ENCODE data around the gene RSKR.
A peak's percentile ranks its signal among the peaks of the same experiment; 100 is the strongest.

Gene RSKR

GRCh38 chr17:28571361-28572122 is 42.4 kb downstream of the RSKR start, which contains the start of gene PIGS:
Gene PIGS (minus strand): TSS chr17:28571524. CDS start chr17:28571496, 28 bp downstream.
- peak; percentile 97 for DNase-seq (ENCODE audit: low spot score)
- TF ChIP-seq, protein P1, sequence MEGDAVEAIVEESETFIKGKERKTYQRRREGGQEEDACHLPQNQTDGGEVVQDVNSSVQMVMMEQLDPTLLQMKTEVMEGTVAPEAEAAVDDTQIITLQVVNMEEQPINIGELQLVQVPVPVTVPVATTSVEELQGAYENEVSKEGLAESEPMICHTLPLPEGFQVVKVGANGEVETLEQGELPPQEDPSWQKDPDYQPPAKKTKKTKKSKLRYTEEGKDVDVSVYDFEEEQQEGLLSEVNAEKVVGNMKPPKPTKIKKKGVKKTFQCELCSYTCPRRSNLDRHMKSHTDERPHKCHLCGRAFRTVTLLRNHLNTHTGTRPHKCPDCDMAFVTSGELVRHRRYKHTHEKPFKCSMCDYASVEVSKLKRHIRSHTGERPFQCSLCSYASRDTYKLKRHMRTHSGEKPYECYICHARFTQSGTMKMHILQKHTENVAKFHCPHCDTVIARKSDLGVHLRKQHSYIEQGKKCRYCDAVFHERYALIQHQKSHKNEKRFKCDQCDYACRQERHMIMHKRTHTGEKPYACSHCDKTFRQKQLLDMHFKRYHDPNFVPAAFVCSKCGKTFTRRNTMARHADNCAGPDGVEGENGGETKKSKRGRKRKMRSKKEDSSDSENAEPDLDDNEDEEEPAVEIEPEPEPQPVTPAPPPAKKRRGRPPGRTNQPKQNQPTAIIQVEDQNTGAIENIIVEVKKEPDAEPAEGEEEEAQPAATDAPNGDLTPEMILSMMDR (IDR thresholded peaks at IDR 0.05; ENCODE audit: borderline replicate concordance, control extremely low read depth, extremely low read depth, insufficient read depth, missing control alignments), result no peak
- in situ Hi-C loops (cut with MboI; ENCODE audit: low sequenced_read_pairs, unreplicated experiment), result no loop called here

GRCh38 chr17:28570716-28571360 is 43.1 kb downstream of the RSKR start:
- DNase-seq (ENCODE audit: low spot score), result peak; percentile 65
- in situ Hi-C loops (cut with MboI; ENCODE audit: low sequenced_read_pairs, unreplicated experiment), result no loop called here

DNA sequence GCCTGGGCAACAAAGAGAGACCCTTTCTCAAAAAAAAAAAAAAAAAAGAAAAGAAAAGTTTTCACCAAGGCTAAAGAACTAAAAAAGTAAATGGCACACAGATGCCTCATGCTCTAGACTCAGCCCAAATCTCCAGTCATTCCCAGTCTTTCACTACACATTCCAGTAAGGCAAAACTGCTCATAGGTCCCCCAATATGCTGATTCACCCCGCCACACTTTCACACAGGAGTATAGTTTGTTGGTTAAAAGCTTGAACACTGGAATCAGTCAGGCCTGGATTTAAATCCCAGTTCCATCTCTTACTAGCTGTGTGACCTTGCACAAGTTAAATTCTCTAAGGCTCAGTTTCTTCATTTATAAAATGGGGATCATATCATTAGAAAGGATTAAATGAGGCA is 44.5 kb downstream of the RSKR start:
- in situ Hi-C loops (cut with MboI; ENCODE audit: low sequenced_read_pairs, unreplicated experiment), result no loop called here
- no peak for DNase-seq (ENCODE audit: low spot score)
- TF ChIP-seq, protein P1 (IDR thresholded peaks at IDR 0.05; ENCODE audit: borderline replicate concordance, control extremely low read depth, extremely low read depth, insufficient read depth, missing control alignments), result no peak

More at GRCh38 chr17:28570716-28571360, 43.1 kb downstream of the RSKR start:
- TF ChIP-seq, protein P1 (IDR thresholded peaks at IDR 0.05; ENCODE audit: borderline replicate concordance, control extremely low read depth, extremely low read depth, insufficient read depth, missing control alignments), result no peak

GRCh38 chr17:28567604-28568003 is 46.4 kb downstream of the RSKR start:
- in situ Hi-C loops (cut with MboI; ENCODE audit: low sequenced_read_pairs, unreplicated experiment), result no loop called here
- peak; percentile 68 for DNase-seq (ENCODE audit: low spot score)
- TF ChIP-seq, protein P1 (IDR thresholded peaks at IDR 0.05; ENCODE audit: borderline replicate concordance, control extremely low read depth, extremely low read depth, insufficient read depth, missing control alignments), result no peak

GRCh38 chr17:28563475-28563874 is 50.5 kb downstream of the RSKR start:
- no peak for DNase-seq (ENCODE audit: low spot score)
- TF ChIP-seq, protein P1 (IDR thresholded peaks at IDR 0.05; ENCODE audit: borderline replicate concordance, control extremely low read depth, extremely low read depth, insufficient read depth, missing control alignments), result no peak
- in situ Hi-C loops (cut with MboI; ENCODE audit: low sequenced_read_pairs, unreplicated experiment), result no loop called here
